Activated CD8-positive, alpha-beta memory T cell treated with anti-CD3 and anti-CD28 coated beads for 1 hour (primary cell): Measurements from ENCODE around the gene CDK5RAP3.
A peak's percentile ranks its signal among the peaks of the same experiment; 100 is the strongest.
"Not testable (repeated sequence)": the region's sequence is repeated elsewhere in the genome, so short reads cannot be mapped to it uniquely, and the experiment has no call there.

ENCODE experiments used
- DNase-seq, 2 donors: peaks; one replicate each; pipeline ENCODE4 v3.0.0-alpha.2; 2020; ENCODE audit warnings: low read depth in 1 of 2; ENCODE audit errors: extremely low read depth in 1 of 2

CDK5RAP3 gene

DNA sequence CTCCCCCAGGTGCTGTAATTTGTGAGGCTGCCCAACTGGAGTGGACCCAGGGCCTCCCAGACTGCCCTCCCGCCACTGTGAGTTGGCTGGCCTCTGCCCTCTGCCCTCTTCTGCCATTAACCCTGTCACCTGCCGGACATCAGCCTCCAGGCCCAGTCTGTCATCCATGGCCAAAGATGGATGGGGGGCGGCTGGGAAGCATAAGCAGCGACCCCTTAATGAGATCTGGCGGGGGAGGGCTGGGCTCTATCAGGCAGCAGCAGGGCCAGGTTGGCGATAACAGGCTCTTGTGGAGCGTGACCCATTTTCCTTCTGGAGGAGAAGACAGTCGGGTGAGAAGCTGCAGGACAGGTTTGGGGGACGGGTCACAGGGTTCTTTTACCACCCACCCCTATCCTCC, 25.3 kb downstream of the CDK5RAP3 start:
- DNase-seq = no peak

DNA sequence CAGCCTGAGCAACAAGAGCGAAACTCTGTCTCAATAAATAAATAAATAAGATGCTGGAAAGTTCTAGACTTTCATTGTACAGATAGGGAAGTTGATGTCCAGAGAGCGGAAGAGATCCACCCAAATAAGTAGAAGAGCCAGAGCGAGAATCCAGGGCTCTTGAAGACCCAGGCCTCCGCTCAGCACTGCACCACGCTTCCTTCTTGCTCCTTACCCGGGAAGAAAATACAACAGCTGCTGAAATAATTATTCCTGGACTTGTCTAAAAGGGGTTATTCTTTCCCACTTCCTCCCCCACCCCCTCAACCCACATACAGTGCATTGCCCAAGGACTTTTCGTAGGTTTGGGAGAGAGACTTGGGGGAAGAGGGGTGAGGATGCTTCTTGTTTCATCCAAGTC, 26.7 kb downstream of the CDK5RAP3 start:
- no peak for DNase-seq

DNA sequence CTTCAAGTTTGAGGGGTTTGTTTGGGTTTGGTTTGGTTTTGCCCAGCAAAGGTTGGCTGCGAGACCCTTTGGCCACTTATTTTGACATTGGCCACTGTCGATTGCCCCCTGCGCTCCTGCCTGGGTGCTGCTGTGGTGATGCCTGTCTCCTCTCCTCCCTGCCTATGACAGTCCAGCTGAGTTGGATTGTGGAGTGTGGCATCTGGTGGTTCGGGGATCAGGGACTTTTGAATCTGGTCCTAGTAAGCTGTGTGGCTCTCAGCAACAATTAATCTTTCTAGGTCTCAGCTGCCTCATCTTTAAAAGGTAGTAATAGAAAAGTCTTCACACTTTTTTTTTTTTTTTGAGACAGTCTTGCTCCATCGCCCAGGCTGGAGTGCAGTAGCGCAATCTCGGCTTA, 27.1 kb downstream of the CDK5RAP3 start:
- DNase-seq = no peak

DNA sequence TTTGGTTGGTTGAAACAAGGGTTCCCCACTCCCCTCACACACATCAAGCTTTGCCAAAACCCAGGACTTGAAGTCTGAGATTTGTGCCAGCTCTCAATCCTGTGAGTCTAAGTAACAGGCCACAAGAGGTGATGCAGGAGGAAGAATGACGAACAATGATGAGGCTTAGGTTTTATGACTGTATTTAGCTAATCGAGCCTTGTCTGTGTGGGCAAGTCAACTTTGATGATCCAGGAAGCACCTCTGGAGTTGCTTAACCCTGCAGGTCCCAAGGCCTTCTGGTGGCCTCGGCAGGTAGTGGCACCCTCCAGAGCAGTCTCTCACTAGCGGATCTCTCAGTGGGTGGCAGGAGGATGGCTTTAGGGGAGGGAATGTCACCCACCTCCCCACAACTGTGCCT, 28.7 kb downstream of the CDK5RAP3 start:
- no peak for DNase-seq

DNA sequence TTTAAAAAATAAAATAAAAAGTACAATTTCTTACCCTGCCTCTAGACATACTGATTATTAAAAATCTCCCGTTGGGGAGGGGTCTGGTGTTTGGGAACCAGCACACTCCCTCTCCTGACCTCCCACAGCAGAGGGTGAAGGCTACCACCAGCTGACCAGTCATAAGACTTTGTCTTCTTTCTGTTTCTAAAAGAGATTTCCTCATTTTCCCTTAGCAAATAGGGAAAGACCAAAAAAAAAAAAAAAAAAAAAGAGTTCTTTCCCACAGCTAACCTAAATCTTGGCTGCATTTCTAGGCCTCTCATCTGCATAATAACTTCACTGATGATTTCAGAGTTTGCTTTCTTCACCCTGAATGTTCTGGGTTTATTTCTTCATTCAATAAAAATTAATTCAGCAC, 30.3 kb downstream of the CDK5RAP3 start:
- DNase-seq = no peak

DNA sequence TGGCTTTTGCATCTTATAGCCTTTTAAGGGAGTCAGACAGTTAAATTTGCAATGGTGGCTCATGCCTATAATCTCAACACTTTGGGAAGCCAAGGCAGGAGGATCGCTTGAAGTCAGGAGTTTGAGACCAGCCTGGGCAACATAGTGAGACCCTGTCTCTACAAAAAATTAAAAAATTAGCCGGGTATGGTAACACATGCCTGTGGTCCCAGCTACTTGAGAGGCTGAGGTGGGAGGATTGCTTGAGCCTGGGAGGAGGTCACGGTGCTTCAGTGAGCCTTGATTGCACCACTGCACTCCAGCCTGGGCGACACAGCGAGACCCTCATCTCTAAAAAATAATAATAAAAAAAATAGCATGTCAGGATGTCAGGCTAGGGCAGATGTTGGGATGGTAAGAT, 30.7 kb downstream of the CDK5RAP3 start:
- not testable (repeated sequence) for DNase-seq

DNA sequence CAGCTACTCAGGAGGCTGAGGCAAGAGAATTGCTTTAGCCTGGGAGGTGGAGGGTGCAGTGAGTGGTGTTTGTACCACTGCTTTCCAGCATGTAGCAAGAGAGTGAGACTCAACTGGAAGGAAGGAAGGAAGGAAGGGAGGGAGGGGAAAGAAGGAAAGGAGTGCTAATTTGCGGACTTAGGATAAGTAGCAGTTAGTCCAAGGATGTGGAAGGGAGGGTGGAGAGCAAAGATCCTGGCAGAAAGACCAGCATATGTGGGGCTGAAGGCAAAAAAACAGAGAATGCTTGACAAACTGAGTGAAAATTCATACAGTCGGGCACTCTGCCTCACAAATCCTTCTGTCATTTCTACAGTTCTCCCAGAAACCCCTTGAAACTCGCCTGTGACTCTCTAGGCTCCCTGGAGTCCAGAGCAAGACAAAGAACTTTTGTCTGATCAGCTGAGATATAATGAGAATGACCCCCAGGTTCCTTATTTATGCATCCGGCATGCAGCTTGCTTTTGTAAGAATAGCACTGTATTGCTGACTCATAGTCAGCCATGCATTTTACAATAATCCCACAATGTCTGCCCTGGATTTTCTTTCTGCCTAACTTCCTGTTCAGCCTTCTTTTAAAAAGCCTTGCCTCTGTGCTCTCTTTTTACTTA, 31.5 kb downstream of the CDK5RAP3 start:
- no peak for DNase-seq

DNA sequence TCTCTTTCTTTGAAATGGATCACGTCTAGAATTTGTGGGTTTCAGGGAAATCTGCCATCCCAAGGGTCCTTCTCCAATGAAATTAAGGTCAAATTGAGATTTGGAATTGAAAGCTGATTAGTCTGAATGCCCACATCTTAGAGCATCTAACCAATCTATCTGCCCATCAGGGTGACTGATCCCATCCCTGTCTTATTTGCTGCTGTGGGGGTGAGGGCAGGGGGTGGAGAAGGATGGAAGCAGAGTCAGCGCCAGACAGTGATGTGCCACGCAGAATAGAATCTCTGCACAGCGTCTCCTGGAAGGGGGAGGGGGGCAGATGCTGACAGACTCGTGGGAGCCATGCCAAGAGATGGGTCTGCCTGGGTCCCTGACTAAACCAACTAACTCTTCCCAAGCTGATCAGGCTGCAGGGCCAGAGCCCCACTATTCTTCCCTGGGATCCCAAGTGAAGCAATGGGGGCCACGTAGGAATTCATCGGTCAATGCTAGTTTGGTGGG, 32.1 kb downstream of the CDK5RAP3 start:
- DNase-seq = no peak

DNA sequence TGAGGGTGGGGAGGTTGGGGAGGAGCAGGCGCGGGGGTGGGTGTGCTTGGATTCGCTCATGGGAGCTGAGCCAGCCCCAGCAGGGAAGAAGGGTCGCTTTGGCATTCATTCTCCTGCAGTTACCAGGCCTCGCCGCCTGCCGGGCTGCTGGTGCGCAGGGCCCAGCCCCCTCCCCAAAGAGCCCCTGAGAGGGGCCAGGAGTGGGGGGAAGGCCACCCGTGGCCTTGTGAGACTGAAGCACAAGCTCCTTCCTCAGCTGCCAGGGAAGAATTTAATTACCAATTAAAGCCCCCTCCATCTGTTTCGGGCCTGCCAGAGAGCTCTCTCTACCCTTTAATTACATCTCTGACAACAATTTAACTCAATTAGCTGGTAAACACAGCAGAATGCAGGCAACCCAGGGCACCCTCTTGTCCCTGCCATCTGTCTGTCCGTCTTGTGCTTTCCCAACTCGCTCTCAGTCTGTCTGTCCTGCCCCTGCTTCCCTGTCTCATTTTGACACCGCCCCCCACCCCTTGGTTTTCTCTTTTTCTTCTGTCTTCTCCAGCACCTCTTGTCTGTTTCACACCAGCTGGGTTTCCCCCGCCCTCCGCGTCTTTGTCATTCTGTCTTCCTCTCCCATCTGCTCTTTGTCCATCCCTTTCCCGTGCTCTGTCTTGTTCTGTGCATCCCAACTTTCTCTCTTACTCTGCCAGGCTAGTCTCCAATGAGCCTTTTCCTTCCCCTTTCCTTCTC, 32.7 kb downstream of the CDK5RAP3 start:
- no peak for DNase-seq

DNA sequence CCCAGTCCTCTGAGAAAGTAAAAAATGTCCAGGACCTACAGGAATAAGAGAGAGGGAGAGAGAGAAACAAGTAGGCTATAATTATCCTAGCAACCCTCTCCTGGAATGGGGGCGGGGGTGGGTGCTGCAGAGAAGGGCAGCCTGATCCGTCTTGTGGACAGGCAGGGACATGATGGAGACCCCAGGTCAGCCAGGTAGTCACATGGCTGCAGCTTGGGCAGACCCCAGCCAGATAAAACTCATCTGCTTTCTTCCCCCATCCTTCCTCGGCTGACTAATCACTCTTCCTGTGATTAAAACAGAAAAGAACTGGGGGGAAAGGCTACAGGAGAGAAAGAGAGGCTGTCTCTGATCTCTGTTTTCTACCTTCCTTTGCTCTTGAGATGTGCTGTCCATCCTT, 34.1 kb downstream of the CDK5RAP3 start:
- no peak for DNase-seq

DNA sequence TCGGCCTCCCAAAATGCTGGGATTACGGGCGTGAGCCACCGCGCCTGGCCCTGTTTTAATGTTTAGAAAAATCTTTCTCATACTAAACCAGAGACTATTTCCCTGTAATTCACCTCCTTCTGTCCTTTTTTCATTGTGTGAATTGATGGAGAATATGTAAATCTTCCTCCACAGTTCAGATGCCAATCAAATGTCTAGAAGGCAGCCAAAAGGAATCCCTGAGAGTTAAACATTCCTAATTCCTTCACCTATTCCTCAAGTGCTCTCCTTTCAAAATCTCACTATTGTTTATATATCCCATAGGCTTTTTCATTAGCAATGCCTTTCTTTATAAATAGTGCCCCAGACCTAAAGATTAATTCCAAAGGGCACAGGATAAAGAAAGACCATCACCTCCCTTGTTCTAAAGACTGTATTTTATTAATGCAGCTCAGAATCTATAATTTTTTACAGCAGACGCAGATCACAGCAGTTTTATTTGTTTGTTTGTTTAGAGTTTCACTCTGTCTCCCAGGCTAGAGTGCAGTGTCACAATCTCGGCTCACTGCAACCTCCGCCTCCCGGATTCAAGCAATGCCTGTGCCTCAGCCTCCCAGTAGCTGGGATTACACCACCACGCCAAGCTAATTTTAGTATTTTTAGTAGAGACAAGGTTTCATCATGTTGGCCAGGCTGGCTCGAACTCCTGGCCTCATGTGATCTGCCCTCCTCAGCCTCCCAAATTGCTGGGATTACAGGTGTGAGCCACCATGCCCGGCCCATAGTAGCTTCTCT, 36.2 kb downstream of the CDK5RAP3 start:
- no peak for DNase-seq

DNA sequence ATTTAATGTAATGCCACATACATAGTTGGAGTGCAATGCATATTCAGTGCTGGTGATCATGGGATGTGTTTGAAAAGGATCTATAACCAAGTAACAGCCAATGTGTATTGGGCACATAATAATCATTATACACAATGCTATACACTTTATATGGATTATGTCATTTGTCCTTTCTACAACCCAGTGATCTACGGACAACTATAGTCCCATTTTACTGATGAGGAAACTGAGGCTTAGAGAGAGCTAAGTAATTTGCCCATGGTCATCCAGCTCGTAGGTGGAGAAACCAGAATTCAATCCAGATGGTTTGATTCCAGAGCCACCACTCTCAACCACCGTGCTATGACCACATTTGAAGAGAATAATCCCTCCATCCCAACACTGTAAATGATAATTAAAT, 39.3 kb downstream of the CDK5RAP3 start:
- no peak for DNase-seq

DNA sequence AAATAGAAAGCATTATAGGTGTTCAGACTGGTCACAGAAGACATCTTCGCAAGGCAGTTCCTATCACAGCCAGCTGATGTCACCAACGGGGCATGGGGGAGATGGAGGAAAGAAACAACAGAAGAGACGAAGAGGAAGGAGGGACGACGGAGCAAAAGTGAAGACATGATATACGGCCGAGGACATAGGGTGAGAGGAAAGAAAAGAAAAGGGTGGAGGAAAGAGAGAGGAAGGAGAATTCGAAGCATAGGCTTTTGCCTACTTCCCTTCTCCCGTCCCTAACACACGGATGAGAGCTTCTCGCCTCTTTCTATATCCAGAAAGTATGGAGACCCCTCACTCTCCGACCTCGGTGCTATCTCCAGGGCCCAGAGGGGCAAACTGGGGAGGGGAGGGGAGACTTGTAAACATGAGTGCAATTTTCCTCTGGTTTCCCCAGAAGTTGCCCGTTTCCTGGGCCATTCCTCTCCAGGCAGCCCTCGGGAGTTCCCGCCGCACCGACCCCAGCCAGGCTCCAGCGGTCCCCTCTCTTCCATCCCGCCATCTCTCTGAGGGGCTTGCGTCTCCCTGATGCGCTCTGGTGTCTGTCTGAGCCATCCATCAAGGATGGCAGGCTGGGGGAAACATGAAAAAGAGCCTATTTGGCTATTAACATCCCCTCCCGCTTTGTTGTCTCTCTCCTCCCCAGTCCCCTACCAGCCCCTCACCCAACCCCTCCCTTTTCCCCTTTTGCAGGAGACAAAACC, 40.7 kb downstream of the CDK5RAP3 start:
- DNase-seq = no peak

DNA sequence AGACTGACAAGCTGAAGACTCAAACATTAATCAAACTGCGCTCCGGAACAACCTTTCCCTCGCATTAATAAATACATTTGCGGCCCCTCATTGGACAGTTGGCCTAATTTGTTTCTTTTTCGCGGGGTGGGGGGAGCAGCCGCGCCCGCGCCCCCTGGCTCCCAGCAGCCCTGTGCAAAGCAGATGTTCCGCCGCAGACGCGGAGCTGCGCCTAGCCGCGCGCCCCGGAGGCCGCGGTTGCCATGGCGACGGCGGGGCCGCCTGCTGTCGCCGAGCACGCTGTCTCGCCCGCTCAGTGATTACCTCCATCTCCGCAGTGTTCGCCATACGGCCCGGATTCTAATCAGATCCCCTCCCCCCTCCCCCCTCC, 41.2 kb downstream of the CDK5RAP3 start:
- peak in 1 of 2 donors; percentile 48 for DNase-seq

DNA sequence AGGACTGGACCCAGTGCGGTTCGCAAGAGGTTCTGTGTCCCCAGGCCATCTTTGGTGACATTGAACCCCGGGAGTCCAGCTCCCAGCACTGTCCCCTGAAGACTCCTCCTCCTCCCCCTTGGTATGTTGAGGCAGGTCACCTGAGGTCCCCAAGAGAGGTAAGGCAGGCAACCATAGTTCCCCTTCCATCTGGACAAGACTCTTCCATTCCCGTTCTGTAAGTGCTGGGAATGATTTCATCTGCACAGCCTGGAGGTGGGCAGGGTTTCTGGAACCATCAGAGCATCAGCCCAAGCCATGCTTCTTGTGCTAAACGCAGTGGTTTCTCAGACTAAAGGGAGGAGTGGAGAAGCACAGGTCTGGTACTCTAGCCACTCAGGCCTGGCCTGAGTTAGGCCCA, 41.7 kb downstream of the CDK5RAP3 start:
- DNase-seq = no peak

DNA sequence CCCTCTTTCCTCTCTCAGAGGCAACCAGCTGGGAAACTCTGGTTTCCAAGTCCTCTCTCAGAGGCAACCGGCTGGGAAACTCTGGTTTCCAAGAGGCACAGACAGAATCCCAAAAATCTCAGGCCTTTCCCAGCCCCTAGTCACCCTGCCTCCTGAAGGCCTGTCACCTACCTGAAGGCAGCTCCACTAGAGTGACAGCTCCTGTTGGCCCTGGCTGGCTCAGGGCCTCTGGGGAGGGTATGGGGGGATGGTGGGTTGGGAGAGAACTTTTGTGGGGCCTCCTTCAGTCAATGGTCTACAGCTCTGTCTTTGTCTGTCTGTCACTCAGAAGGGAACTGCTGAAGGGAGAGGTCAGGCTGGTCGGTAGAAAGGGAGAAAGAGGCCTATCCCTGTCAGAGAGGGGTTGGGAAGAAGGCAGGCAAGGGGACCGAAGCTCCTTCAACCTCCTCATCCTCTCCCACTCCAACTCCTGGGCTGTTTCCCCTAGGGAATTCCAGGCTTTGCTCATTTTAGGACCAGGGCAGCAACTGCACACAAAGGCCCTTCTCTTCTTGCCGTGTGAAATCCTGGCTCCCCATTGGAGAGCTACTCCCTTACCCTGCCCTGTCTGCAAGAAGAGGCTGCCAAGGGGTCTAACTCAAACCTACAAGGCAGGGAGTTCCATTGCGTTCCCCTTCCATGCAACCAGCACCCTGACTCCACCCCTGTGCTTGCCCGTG, 43.1 kb downstream of the CDK5RAP3 start:
- DNase-seq = no peak

DNA sequence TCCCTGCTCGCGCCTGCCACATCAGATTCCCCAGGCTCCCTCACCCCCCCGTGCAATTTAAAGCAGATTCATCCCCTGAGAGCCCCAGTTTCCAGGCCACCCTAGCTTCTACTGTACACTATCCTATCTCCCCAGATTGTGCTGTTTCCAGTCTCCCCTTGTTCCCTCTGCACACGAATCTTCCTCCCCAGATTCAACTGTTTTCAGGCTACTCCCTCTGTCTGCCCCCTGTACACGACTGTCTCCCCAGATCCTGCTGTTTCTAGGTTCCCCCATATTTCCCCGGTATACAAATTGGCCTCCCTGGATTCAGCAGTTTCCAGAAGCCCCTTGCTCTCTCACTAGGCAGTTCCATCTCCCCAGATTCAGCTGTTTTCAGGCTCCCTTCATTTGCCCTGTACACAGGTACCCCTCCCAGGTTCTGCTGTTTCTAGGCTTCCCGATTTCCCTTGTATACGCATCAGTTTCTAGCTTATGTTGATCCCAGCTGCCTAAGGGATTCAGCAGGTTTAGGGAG, 43.7 kb downstream of the CDK5RAP3 start:
- no peak for DNase-seq

DNA sequence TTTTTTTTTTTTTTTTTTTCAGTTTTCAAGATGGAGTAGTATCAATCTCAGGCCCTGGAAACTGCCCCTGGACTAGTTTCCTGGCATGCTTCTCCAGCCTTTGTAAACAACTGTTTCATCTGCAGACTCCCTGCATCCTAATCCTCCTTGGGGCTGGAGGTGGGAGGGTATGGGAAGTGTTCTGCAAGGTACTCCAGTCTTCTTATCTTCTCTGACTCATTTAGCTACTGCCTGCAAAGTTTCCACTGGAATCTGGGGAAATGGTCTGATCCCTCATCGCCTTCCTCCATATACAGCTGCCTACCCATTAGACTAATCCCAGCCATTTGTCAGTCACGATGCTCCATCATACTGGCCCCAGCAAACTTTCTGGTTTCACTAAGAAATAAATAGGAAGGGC, 45.2 kb downstream of the CDK5RAP3 start:
- no peak for DNase-seq

DNA sequence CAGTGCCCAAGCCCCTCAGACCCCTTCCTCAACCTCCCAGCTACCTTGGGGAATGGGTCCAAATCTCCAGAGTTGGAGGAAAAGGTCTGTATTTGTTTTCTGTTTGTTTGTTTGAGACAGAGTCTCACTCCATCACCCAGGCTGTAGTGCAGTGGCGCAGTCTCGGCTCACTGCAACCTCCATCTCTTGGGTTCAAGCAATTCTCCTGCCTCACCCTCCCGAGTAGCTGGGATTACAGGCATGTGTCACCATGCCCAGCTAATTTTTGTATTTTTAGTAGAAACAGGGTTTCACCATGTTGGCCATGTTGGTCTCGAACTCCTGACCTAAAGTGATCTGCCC, 46.9 kb downstream of the CDK5RAP3 start:
- not testable (repeated sequence) for DNase-seq

DNA sequence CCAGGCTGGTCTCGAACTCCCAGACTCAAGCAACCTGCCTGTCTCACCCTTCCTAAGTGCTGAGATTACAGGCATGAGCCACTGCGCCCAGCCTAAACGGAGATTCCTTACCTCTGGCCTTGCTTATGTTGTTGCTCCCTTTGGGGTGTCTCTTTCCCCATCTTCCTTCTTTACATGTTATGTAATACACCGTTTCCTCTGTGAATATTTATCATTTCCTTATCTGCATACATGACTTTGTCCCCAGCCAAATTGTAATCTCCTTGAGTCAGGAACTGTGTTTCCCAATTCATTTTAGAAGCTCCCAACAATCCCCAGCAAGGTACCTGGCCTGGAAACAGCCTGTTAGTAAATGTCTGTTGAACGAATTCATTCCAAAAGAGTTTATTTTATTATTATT, 51.0 kb downstream of the CDK5RAP3 start:
- no peak for DNase-seq
